BJ (cell line): ENCODE measurements around the gene BACE1-AS. TPM values are rescaled to one million over a fixed set of nuclear protein-coding genes. Genes with fewer than 3 reads are reported as not detected.

ENCODE experiments used
- CTCF ChIA-PET: fragments of 350-600 bp; formaldehyde crosslinking; extraction: SDS; loops from one replicate; lab custom pipeline; 2021; ENCODE audit warnings: antibody characterized with exemption, inconsistent platforms; lab: Yijun Ruan, JAX
- POLR2A ChIA-PET: fragments of 300-600 bp; sonication (Branson Sonifier 250); formaldehyde crosslinking; extraction: SDS; loops from one replicate; lab custom pipeline; 2021; ENCODE audit warnings: antibody characterized with exemption; lab: Charles Lee
- DNase-seq: peaks from one replicate; pipeline ENCODE4 v3.0.0-alpha.2; 2011; ENCODE audit warnings: low read depth
- H3K27me3 ChIP-seq: 2 replicates; pipeline ENCODE4 v1.6.0; 2011; ENCODE audit warnings: low read length; ENCODE audit not compliant: control insufficient read depth, insufficient read depth
- H3K36me3 ChIP-seq: 2 replicates; pipeline ENCODE4 v1.5.1; 2011; ENCODE audit warnings: low read length; ENCODE audit not compliant: control insufficient read depth, insufficient read depth
- H3K4me3 ChIP-seq: 2 replicates; pipeline ENCODE4 v1.5.1; 2011; ENCODE audit warnings: low read depth, mild to moderate bottlenecking, control low read depth, low read length
- polyA plus RNA-seq: library from polyadenylated mRNA; depleted of rRNA; stranded (reverse); fragments of >200 nt; gene quantifications from 2 replicates; pipeline ENCODE4 v1.2.3, GENCODE V29; 2011; rRNA removed
- small RNA-seq: library from RNA; depleted of rRNA; stranded (forward); fragments of <200 nt; gene quantifications from one replicate; pipeline ENCODE3, GENCODE V24; 2012; ENCODE audit warnings: low replicate concordance, low read depth; ENCODE audit not compliant: insufficient read length
- TF ChIP-seq, protein P1 (sequence below): IDR thresholded peaks from 2 replicates; pipeline ENCODE4 v1.5.1; 2011; ENCODE audit warnings: low read depth, mild to moderate bottlenecking, control low read depth, inconsistent platforms, low read length, moderate library complexity; ENCODE audit not compliant: insufficient read depth

BACE1-AS gene
- polyA plus RNA-seq, 1 experiment, result 3.4 TPM

DNA sequence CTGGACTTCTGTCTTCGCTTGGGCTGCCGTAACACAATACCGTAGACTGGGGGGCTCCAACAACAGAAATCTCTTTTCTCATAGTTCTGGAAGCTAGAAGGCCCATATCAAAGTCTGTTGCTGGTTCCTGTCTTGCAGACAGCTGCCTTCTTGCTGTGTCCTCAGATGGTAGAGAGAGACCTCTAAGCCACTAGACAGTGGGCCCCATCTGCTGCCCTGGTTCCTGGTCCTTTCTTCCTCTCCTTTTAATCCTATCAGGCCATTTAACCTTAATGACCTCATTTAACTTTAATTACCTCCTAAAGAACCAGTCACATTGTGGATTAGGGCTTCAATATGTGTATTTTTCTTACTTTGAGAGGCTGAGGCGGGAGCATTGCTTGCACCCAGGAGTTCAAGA, 45.9 kb downstream of the BACE1-AS start:
- TF ChIP-seq, protein P1, sequence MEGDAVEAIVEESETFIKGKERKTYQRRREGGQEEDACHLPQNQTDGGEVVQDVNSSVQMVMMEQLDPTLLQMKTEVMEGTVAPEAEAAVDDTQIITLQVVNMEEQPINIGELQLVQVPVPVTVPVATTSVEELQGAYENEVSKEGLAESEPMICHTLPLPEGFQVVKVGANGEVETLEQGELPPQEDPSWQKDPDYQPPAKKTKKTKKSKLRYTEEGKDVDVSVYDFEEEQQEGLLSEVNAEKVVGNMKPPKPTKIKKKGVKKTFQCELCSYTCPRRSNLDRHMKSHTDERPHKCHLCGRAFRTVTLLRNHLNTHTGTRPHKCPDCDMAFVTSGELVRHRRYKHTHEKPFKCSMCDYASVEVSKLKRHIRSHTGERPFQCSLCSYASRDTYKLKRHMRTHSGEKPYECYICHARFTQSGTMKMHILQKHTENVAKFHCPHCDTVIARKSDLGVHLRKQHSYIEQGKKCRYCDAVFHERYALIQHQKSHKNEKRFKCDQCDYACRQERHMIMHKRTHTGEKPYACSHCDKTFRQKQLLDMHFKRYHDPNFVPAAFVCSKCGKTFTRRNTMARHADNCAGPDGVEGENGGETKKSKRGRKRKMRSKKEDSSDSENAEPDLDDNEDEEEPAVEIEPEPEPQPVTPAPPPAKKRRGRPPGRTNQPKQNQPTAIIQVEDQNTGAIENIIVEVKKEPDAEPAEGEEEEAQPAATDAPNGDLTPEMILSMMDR, result no peak
- POLR2A ChIA-PET, result no interaction called here
- H3K36me3 ChIP-seq, result peaks cover 12% of the 10 kb centered on the region
- no peak overlapping the region for H3K4me3 ChIP-seq
- CTCF ChIA-PET, result interaction anchor here (1.0 kb wide), 1 partner anchor 9 kb away, joined by 3 read pairs; no protein-coding TSS in a partner anchor
- H3K27me3 ChIP-seq, result no peaks in the 10 kb centered on the region
- DNase-seq, result no peak

Small RNAs within 50 kb of the gene (small RNA-seq; reads per million reads assigned to genes)
- gene RF00564, result not detected

Other genes starting within 250 kb of the BACE1-AS start
- 5.3 and 7.3 TPM in 2 replicates for gene SIK3, start 192.9 kb upstream of the BACE1-AS start, polyA plus RNA-seq
- 51.2 and 52.8 TPM in 2 replicates for gene PAFAH1B2, start 147.1 kb upstream of the BACE1-AS start, polyA plus RNA-seq
- 44.4 and 71.3 TPM in 2 replicates for gene SIDT2, start 112.6 kb upstream of the BACE1-AS start, polyA plus RNA-seq
- gene TAGLN, start 92.0 kb upstream of the BACE1-AS start, polyA plus RNA-seq, result 5,131 and 6,322 TPM in 2 replicates
- 20.8 and 32.8 TPM in 2 replicates for gene PCSK7, start 59.3 kb upstream of the BACE1-AS start, polyA plus RNA-seq
- gene RNF214, start 58.7 kb upstream of the BACE1-AS start, polyA plus RNA-seq, result 11.5 and 17.1 TPM in 2 replicates
- gene BACE1, start 24.9 kb downstream of the BACE1-AS start, polyA plus RNA-seq, result 47.8 and 99.6 TPM in 2 replicates
- 21.0 and 27.4 TPM in 2 replicates for gene CEP164, start 36.5 kb downstream of the BACE1-AS start, polyA plus RNA-seq